Inflammatory macrophage (primary cell): ENCODE data around the gene ABHD2.
A peak's percentile ranks its signal among the peaks of the same experiment; 100 is the strongest.

Source experiments
- DNase-seq, 2 donors: peaks; one replicate each; pipeline ENCODE4 v3.0.0-alpha.2; 2020 to 2022

The ABHD2 gene

GRCh38 chr15:89121414-89121813 is 33.2 kb downstream of the ABHD2 start:
- no peak for DNase-seq

GRCh38 chr15:89122505-89123180 is 34.4 kb downstream of the ABHD2 start:
- no peak for DNase-seq

- no peak for DNase-seq
Observed at GRCh38 chr15:89123181-89123525, 34.9 kb downstream of the ABHD2 start.

GRCh38 chr15:89125088-89125826 is 37.0 kb downstream of the ABHD2 start:
- DNase-seq, result no peak

GRCh38 chr15:89126009-89126408 is 37.8 kb downstream of the ABHD2 start:
- DNase-seq, result no peak

GRCh38 chr15:89127054-89127702 is 38.9 kb downstream of the ABHD2 start:
- no peak for DNase-seq

GRCh38 chr15:89128320-89129122 is 40.3 kb downstream of the ABHD2 start:
- DNase-seq, result peak; percentile 62 to 66

GRCh38 chr15:89129123-89129815 is 41.0 kb downstream of the ABHD2 start:
- DNase-seq, result no peak

- DNase-seq, result no peak
Observed at GRCh38 chr15:89129816-89130134, 41.5 kb downstream of the ABHD2 start.

GRCh38 chr15:89130201-89130600 is 41.9 kb downstream of the ABHD2 start:
- no peak for DNase-seq

GRCh38 chr15:89131731-89132130 is 43.5 kb downstream of the ABHD2 start:
- DNase-seq, result peak; percentile 50 to 65

- peak; percentile 87 to 90 for DNase-seq
Observed at GRCh38 chr15:89132611-89133507, 44.6 kb downstream of the ABHD2 start.

GRCh38 chr15:89135387-89136077 is 47.3 kb downstream of the ABHD2 start:
- DNase-seq, result peak; percentile 39 to 47

GRCh38 chr15:89136078-89136806 is 48.0 kb downstream of the ABHD2 start:
- no peak for DNase-seq

GRCh38 chr15:89136818-89137772 is 48.8 kb downstream of the ABHD2 start:
- DNase-seq, result no peak

GRCh38 chr15:89137926-89138325 is 49.7 kb downstream of the ABHD2 start:
- DNase-seq, result no peak

GRCh38 chr15:89138999-89139612 is 50.9 kb downstream of the ABHD2 start:
- no peak for DNase-seq
